ENCODE data around the gene LMO2.

The LMO2 gene

GRCh38 chr11:33819278-33820035 lies 72.4 kb downstream of the LMO2 start:
- no peak for DNase-seq (ENCODE audit: low read depth)
